ENCODE results near the gene PRKCQ. TPM values are rescaled to one million over a fixed set of nuclear protein-coding genes. Genes with fewer than 3 reads are reported as not detected.

PRKCQ gene
- total RNA-seq, 1 experiment from 2014 or later: 12.1 TPM

DNA sequence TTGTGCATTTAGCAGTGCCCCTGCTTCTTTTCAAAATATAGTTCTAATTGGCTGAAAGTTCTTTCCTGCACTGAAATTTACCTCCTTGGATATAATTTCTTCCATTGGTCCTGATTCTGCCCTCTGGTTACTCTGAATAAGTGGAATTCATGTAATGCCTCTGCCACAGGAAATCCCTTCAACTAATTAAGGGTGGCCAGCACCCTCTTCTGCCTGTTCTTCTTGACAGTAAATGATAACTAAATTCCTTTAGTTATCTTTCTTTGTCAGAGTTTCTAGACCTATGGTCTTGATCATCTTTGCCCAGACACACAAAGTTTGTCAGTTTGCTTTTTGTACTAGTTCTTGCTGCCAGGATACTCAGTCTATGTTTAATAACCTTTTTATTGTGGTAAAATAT, 40.2 kb downstream of the PRKCQ start:
- Histone ChIP-seq H4K20me1 (ENCODE audit: control insufficient read depth, insufficient read depth, insufficient read length) (no peaks in the 10 kb centered on the region), H2AFZ (ENCODE audit: low read length) (no peak overlapping the region), H3K4ac (ENCODE audit: low read depth, low read length) (no peak overlapping the region), H3K9me3 (ENCODE audit: control insufficient read depth, low read depth, low read length) (no peaks in the 10 kb centered on the region), H3K56ac (ENCODE audit: insufficient read length, low read depth, low read length) (no peak overlapping the region), H3K79me2 (ENCODE audit: insufficient read depth, low read length) (no peaks in the 10 kb centered on the region), H3K4me2 (ENCODE audit: insufficient read depth, insufficient read length, low read length) (no peak overlapping the region), H3K18ac (ENCODE audit: insufficient read length, low read depth, low read length) (no peak overlapping the region), H3K79me1 (ENCODE audit: insufficient read depth, low read depth, low read length, poor library complexity, severe bottlenecking) (no peaks in the 10 kb centered on the region), H3K27ac (ENCODE audit: insufficient read length, low read depth, low read length) (no peak overlapping the region), H3K27me3 (ENCODE audit: insufficient read depth, low read length) (no peaks in the 10 kb centered on the region), H2BK15ac (ENCODE audit: low read depth, low read length) (no peak overlapping the region), H2AK5ac (ENCODE audit: insufficient read length, low read length) (no peak overlapping the region), H4K91ac (ENCODE audit: insufficient read length, low read depth, low read length) (no peak overlapping the region), H3K9ac (ENCODE audit: extremely low read depth, insufficient read length, low read length) (no peak overlapping the region), H4K5ac (ENCODE audit: insufficient read length, low read depth, low read length) (no peak overlapping the region), H3K14ac (ENCODE audit: insufficient read depth, low read length) (no peak overlapping the region), H2BK120ac (ENCODE audit: low read depth, low read length, poor library complexity, severe bottlenecking) (no peak overlapping the region), H3K4me1 (ENCODE audit: insufficient read depth, low read length) (peaks cover 7% of the 10 kb centered on the region; the same call in 1 of the 2 replicates), H4K8ac (replicated peaks; ENCODE audit: insufficient read length, low read depth, low read length) (no peak overlapping the region), H3T11ph (ENCODE audit: low read length) (no peak overlapping the region), H3K23me2 (ENCODE audit: insufficient read length, low read depth, low read length, poor library complexity, severe bottlenecking) (no peaks in the 10 kb centered on the region), H2BK12ac (ENCODE audit: insufficient read length, low read depth, low read length) (no peak overlapping the region), H3K23ac (ENCODE audit: insufficient read length, low read depth, low read length) (no peak overlapping the region), H2BK20ac (ENCODE audit: low read depth, low read length, poor library complexity, severe bottlenecking) (no peak overlapping the region), H2BK5ac (ENCODE audit: insufficient read length, low read length) (no peak overlapping the region)
- no peak for TF ChIP-seq CTCF (conservative IDR thresholded peaks at IDR 0.05)
- DNase-seq: no peak
- no peaks in the 10 kb centered on the region for H3K9me3 Mint-ChIP-seq
- H3K4me1 Mint-ChIP-seq: peaks cover 12 to 20% of the 10 kb centered on the region in 2 experiments
- no peaks in the 10 kb centered on the region for H3K36me3 Mint-ChIP-seq (ENCODE audit: insufficient read depth in 1 of 3, low read depth in 3 of 3)
- peaks cover 4% of the 10 kb centered on the region; the same call in 1 of the 2 replicates for H3K27me3 Mint-ChIP-seq (ENCODE audit: low read depth)
- H3K27ac Mint-ChIP-seq: no peak overlapping the region
- H3K4me3 Mint-ChIP-seq: no peak overlapping the region
